B cell (primary cell): Measurements from ENCODE around the gene SURF2.

Source experiments
- CTCF ChIP-seq: fragments of 200-600 bp; IDR thresholded peaks from one replicate; pipeline ENCODE4 v1.8.0; 2022; ENCODE audit warnings: antibody characterized with exemption, mild to moderate bottlenecking
- EZH2 ChIP-seq: IDR thresholded peaks from 2 replicates; pipeline ENCODE4 v1.6.1; 2012; ENCODE audit warnings: borderline replicate concordance, low read depth, mild to moderate bottlenecking, moderate library complexity, low read length; ENCODE audit not compliant: insufficient read depth, poor library complexity, severe bottlenecking

- TF ChIP-seq CTCF = no peak
- no peak for TF ChIP-seq EZH2
Measured at GRCh38 chr9:133396952-133397351, 40.6 kb downstream of the SURF2 start.
